SK-N-MC (cell line): ENCODE data around the gene BEX2.

ENCODE experiments used
- EZH2 ChIP-seq: fragments of 200-600 bp; sonication (generic); IDR thresholded peaks from one replicate; pipeline ENCODE4 v1.6.1; 2017; ENCODE audit warnings: antibody characterized with exemption
- FOXP2 ChIP-seq: optimal IDR thresholded peaks from 2 replicates; pipeline ENCODE3; 2011; ENCODE audit warnings: mild to moderate bottlenecking, moderate library complexity; ENCODE audit not compliant: insufficient read depth; ENCODE audit errors: extremely low read length, control extremely low read depth
- POLR2AphosphoS5 ChIP-seq: IDR thresholded peaks from 2 replicates; pipeline ENCODE4 v1.6.1; 2012; ENCODE audit warnings: mild to moderate bottlenecking, low read depth, low read length, borderline replicate concordance

GRCh38 chrX:103356858-103357257 lies 46.1 kb upstream of the BEX2 start:
- TF ChIP-seq POLR2AphosphoS5 (no peak), EZH2 (no peak), FOXP2 (no peak)
